AG09319 (cell line): ENCODE data around the gene CFAP46.

Experiments
- DNase-seq: peaks from one replicate; pipeline ENCODE4 v3.0.0-alpha.2; 2010; ENCODE audit warnings: low read depth; ENCODE audit errors: extremely low read depth
- TF ChIP-seq, protein P1 (sequence below): IDR thresholded peaks from 2 replicates; pipeline ENCODE4 v1.5.1; 2011; ENCODE audit warnings: low read depth, mild to moderate bottlenecking, inconsistent platforms, low read length, moderate library complexity

CFAP46 gene

GRCh38 chr10:132855889-132856288 is 86.5 kb downstream of the CFAP46 start:
- DNase-seq: no peak
- TF ChIP-seq, protein P1, sequence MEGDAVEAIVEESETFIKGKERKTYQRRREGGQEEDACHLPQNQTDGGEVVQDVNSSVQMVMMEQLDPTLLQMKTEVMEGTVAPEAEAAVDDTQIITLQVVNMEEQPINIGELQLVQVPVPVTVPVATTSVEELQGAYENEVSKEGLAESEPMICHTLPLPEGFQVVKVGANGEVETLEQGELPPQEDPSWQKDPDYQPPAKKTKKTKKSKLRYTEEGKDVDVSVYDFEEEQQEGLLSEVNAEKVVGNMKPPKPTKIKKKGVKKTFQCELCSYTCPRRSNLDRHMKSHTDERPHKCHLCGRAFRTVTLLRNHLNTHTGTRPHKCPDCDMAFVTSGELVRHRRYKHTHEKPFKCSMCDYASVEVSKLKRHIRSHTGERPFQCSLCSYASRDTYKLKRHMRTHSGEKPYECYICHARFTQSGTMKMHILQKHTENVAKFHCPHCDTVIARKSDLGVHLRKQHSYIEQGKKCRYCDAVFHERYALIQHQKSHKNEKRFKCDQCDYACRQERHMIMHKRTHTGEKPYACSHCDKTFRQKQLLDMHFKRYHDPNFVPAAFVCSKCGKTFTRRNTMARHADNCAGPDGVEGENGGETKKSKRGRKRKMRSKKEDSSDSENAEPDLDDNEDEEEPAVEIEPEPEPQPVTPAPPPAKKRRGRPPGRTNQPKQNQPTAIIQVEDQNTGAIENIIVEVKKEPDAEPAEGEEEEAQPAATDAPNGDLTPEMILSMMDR: no peak

DNA sequence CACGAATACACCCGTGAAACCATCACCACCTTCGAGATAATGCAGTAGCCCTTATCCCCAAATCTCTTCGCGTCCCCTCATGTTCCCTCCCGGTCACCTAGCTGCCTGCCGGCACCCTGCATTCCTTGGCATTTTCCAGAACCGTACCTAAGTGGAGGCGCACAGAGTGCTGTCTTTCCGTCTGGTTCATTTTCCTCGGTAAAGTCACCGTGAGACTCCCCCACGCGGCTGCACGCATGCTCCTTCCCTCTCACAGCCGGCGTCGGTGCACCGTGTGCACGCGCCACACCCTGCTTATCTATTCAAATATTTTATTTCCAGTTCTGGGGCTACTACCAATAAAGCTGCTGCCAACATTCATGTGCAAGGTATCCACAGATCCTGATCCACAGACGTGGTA is 90.9 kb downstream of the CFAP46 start:
- TF ChIP-seq, protein P1: no peak
- DNase-seq: no peak

DNA sequence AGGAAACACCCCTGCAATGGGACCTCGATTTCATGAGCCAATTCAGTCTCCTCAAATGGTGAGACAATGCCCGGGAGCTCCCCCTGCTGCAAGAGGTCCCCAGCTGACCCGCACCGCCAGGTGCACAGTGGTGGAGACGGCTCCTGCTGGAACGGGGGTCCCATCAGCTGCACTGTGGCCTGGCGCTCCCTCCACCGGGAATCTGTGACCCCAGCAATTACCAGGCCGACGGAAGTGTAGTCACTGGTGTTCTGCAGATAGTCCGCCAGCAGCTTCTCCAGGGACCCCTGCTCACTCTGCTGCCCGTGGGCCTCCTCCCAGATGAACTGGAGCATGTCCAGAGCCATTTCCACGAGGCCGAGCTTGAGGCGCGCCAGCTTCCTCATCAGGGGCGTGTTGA is 91.5 kb downstream of the CFAP46 start:
- TF ChIP-seq, protein P1: no peak
- no peak for DNase-seq

DNA sequence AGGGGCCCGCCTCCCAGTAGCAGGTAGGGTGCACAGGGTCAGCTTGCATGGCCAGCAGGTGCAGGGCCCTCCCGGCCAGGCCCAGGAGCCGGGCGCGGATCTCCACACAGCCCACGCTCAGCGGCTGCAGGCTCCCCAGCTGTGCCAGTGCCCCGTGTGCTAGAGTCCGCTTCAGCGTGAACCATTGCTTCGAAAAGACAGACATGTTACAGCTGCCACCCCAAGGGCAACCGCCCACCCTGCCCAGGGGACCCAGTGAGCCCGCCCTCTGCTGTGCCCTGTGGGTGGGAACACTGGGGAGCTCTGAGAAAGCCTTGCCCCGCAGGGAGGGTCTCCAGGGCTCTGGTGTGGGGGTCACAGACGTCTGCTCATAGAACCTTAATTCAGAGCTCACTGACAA is 92.1 kb downstream of the CFAP46 start:
- TF ChIP-seq, protein P1: no peak
- DNase-seq: no peak

DNA sequence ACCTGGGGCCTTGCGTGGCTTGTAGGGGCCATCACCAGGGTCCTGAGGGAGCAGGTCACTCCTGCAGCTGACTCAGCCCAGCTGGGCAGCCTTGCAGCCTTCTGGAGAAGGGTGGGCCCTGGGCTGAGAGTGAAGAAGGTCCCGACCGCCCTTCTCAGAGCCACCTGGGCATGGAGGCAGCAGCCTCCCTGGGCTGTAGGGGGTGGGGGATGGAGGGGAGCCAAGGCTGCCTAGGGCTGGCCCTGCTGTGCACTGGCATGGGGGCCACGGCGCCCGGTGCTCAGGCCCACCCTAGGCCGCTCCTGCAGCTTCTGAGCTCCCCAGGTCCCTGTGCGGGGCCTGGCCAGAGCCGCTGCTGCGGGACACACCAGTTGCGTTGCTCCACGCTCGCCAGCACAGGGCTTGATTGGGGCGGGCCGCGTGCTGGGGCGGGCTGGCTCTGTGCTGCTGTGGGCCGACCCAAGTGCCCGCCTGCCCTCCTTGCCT is 92.8 kb downstream of the CFAP46 start:
- DNase-seq: no peak
- TF ChIP-seq, protein P1: no peak

DNA sequence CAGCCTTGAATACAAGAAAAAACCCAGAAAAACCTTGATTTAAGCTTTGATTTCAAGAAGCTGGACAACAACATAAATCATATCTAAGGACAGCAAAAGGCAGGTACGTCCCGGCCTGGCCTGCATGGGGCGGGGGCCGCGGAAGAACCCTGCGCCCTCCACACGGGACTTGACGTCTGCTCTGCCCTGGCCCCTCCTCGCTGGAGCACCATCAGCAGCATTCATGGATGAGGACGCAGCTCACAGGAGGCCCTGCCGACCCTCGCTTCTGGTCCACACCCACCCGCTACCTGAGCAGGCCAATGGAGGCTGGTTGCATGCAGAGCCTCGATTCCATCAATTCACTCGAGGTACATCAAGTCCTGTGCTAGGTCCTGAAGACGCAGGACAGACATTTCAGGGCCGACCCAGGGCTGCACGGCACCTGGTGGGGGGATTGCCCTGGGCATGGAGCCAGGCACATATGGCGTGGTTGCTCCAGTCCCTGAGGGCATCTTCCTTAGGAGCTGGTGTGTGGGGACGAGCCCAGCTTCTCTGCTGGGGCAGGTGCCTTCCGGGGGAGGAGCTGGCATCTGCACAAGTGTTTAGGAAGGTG is 93.3 kb downstream of the CFAP46 start:
- TF ChIP-seq, protein P1: no peak
- no peak for DNase-seq

DNA sequence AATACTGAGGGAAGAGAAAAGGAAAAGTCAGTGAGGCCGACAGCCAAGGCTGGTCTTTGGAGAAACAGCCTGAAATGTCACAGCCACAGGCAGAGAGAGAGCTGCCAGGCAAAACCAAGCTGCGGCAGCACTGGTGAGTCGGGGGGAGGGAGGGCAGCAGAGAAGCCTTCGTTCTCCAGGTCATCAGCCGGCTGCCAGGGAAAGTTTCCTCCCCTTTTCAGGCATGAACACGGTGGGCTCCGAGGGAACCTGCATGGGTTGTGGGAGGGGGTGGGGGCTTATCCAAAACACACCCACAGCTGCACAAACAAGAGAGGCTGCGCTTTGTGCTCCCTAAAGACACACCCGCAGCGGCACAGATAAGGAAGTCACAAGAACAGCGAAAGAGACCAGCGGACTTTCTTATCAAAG is 94.1 kb downstream of the CFAP46 start:
- no peak for DNase-seq

More for the DNA sequence above, 94.1 kb downstream of the CFAP46 start:
- TF ChIP-seq, protein P1: no peak
